Activated CD4-positive, alpha-beta T cell treated with anti-CD3 and anti-CD28 coated beads, Interleukin-10, Interleukin-2, amounts not matched to agents 100 ng/mL and 50 ng/mL, durations not matched to agents 16 hours and 8 hours (primary cell): ENCODE data around the gene SYTL1.
A peak's percentile ranks its signal among the peaks of the same experiment; 100 is the strongest.

Source experiments
- DNase-seq: peaks from one replicate; pipeline ENCODE4 v3.0.0-alpha.2; 2020

Gene SYTL1

DNA sequence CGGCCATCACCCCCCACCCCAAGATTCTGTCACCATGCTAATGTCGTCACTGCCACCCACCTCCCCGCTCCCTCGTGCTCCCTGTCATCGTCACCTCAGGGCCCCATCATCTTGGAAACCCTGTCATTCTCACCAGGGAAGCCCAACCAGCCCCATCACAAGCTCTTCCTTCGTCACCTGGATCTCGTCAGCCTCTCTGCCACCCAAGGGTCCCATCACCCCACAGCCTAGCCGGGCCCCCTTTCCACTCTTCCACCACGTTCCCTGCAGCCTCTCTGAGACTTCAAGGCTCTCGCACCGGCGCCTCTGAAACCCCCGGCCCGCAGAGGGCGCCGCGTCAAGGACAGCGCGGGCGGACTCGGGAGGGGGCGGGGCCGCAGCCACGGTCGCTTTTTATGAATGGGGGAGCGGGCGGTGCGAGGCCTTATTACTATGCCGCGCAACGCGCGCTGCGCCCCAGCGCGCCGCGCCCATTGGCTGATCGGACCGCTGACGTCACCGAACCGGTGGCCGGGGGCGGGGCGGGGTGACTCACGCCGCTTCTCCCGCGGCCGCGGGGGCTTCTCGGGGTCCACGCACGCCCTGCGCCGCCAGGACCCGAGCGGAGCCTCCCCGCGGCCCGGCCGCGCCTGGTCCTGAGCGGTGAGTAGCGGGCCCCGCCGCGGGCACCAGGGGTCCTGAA is 50.4 kb downstream of the SYTL1 start, which contains the start of gene GPR3:
GPR3 (plus strand) TSS at position 527 of the 682 bp plus-strand sequence. CDS start 1,177 bp downstream, outside the sequence.
- peak; percentile 96 for DNase-seq

DNA sequence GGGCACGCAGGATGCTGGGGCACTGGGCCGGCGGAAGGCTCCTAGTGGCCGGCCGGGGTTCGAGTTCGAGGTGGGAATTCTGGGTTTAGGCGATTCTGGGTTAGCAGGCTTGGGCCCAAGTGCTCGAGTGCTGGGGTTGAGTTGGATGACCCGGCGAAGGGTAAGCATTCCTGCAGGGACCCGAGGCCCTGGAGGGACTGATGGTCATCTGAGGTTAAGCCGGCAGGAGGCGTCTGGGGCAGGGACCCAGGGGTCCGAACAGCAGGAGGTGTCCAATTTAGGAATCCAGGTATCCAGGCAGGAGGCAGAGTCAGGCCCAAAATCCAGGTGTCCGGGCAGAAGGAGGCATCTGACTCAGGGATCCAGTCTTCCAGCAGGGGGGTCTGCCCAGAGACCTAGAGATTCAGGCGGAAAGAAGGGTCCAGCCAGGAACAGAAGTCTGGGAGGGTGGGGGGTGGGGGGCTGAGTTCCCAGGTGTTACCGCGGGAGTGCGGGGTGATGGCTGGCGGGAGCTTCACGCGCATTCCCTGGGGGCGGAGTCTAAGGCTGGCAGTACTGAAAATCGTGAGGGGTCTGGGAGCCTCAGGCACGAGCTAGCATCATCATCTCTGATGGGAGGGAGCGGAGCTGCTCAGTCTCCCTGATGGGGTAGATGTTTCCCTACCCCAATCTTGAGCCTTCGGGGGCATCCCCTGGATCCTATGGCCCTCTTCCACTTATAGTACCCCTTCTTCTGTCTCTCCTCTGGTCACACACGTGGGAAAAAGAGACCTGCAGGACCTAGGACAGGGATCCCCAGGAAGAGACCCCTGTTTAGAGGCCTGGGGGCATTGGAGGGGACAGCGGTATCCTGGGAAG is 51.2 kb downstream of the SYTL1 start:
- DNase-seq: no peak

DNA sequence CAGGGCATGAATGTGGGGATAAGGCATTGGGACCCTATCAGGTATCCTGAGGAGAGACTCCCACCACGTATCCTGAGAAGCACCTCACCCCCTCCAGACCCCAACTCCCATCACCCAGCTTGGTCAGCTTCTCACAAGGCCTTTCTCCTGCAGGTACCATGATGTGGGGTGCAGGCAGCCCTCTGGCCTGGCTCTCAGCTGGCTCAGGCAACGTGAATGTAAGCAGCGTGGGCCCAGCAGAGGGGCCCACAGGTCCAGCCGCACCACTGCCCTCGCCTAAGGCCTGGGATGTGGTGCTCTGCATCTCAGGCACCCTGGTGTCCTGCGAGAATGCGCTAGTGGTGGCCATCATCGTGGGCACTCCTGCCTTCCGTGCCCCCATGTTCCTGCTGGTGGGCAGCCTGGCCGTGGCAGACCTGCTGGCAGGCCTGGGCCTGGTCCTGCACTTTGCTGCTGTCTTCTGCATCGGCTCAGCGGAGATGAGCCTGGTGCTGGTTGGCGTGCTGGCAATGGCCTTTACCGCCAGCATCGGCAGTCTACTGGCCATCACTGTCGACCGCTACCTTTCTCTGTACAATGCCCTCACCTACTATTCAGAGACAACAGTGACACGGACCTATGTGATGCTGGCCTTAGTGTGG is 51.9 kb downstream of the SYTL1 start:
- no peak for DNase-seq

DNA sequence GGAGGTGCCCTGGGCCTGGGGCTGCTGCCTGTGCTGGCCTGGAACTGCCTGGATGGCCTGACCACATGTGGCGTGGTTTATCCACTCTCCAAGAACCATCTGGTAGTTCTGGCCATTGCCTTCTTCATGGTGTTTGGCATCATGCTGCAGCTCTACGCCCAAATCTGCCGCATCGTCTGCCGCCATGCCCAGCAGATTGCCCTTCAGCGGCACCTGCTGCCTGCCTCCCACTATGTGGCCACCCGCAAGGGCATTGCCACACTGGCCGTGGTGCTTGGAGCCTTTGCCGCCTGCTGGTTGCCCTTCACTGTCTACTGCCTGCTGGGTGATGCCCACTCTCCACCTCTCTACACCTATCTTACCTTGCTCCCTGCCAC is 52.4 kb downstream of the SYTL1 start:
- DNase-seq: no peak

DNA sequence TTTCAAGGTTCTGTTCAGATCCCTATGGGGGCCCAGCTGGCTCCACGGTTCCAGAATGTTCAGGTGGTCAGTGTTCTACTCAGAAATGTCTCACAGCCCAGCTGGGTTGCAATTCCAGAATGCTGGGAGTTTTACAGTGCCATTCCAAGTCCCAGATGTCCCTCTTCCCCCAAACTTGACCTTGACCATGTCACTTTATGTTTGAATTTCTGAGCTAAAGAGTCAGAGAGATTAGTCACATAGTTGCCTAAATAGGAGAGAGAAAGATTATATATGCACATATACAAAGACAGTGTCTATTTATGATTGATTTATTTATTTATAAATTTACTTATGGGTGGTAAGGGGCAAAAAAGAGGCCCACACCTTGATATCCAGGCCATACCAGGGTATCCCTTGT is 53.1 kb downstream of the SYTL1 start:
- no peak for DNase-seq

DNA sequence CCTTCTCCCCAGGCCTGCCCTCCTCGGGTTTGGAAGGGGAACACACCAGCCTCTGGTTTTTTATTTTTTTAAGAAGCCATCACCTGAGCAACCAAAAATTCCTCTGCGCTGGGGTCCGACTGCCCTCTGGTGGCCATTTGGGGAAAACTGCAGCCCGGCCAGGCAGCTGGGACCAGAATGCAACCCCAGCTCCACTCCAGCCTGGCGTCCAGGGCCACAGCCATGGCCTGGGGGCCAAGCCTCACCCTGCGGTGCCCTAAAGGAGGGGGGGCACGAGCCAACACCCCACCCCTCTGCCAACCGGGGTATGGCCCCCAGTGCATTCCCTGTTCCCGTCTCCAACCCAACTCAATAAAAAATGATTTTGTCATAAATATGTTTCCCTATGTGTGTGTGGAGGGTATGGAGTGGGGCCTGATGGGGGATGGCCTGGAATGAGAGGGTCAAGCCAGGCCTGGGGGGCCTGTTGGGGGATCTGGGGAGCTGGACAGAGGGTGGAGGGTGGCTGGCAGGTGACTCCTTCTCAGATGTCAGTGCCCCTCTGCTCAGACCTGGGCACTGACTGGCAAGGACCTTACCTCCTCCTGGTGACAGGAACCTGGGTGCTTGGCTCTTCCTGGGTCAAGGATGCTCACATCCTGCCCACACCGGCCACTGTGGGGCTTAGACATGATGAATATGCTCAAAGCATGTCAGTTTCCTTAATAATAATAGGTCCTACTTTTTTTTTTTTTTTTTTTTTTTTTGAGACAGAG is 53.8 kb downstream of the SYTL1 start:
- DNase-seq: peak; percentile 83

DNA sequence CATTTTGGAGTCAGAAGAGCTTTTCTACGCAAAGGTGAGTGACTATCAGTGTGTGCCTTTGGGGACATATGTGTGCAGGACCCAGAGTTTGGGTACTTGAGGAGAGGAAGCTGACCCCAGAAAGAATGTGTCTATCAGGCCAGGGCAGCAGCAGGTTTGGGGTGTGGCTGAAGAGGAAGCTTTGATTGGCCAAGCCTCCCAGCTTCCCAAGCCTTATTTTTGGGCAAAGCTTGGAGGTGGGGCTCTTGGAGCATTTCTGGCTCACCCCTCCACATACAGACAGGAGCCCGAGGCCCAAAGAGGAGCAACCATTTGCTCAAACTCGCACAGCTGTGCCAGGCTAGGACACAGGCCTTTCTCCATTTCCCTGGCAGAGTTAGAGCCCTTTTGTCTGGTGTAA is 55.3 kb downstream of the SYTL1 start:
- DNase-seq: no peak

DNA sequence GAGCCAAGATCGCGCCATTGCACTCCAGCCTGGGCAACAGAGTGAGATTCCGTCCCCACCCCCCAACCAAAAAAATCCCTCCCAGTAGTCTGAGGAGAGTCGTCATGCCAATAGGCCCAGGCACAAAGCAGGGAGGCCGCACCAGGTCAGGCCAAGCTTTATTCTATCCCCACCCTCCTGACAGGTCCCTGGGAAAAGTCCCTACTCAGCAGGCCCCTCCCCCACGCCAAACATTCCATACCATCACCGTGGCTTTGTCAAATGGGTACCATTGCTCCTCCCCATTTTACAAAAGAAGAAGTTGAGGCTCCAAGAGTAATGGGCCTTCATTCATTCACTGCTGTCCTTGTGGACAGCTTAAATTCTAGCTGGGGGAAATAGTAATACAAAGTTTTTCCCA is 55.9 kb downstream of the SYTL1 start:
- no peak for DNase-seq

DNA sequence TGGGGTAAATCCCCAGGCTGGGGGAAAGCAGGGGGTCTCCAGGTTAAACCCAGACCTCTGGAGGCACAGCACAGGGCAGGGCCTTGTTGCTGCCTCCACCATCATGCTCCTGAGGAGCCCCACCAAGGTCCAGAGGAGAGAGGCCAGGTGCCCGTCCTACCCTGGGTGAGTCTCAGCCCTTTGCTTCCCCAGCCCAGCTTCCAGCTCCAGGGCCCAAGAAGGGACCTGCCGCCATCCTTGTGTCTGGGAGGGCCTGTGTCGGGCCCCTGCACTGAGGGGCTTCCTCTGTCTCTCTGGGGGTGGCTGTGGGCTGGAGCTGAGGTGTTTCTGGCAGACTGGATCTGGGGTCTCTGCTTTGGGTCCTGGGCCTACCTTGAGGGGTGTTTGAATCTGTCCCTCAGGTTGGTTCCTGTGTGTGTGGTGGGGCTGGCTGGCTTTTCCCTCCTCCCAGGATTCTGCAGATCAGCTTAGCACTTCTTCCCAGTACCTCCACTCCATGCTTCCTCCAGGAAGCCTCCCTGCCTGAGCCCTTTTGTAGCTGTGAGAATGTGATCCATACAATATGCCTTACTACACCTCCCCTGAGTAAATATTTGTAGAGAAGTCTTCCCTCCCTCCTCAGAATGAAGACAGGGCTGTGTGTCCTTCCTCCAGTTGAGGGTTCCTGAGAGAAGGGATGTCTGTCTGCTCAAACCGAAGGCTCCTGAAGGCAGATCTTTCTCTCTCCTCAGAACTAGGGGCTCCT is 56.8 kb downstream of the SYTL1 start:
- no peak for DNase-seq

DNA sequence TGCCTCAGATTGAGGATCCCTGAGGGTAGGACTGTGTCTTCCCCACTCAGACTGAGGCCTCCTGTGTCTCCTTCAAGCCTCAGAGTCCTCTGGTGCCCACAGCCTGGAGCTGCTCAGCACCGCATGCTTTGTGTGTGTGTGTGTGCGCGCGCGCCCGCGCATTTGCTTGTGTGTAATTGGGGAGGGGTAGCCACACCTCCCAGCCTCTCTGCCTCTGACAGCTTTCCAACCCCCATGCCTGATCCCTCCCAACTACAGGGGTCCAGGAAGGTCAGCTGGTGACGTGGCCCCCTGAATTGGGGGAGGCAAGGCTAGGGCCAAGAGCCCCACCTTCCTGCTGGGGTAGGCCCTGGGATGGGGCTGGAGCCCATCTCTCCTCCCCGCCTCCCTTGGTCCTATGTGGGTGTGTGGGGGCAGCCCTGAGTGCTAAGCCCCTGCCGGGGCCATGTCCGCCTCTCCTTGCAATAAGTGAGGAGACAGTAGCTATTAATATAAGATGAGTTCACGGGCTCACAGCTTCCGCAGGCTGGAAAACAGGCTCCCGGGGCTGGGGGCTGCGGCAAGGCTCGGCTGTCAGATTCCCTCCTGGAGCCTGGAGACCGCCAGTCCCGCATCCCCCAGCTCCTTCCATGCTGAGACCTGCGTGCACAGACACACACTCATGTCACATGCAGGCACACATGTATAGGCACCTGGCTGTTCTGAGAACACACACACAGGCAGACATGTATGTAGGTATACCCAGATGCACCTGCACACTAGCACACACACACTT is 57.6 kb downstream of the SYTL1 start:
- no peak for DNase-seq

DNA sequence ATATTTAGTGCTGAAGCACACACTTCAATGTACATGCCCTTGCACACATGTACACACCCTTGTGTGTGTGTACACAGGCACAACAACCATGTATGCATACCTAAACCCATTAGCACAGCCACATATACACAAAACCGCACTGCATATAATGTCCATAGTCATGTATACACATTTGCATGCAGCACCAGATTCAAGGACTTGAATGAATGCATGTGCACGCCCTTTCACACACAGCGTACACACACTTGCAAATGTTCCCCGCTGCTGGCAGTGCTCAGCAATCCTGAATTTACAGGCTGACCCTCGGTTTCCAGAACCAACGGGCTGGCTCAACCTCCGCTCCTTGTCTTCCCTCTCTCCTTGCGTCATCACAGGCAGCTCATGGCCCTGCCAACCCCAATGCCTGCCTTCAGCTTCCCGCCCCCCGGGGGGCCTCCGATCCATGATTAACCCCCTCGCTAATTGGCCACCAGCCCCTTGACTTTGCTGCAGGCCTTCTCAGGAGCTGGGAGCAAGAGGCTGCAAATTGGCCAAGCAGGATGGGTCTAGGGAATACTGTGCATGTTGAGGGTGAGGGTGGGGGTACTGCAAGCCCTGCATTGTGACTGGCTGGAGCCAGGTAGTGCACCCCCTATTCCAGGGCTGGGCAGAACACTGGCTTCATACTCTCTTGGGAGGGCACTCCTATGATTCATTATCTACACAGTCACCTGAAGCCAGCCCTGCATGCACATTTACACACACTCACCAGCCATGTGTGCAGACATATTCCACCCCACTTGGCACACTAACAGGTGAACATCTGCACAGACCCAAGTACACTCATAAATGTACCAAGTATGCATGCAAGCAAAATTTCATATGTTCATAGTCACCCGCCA is 58.5 kb downstream of the SYTL1 start:
- DNase-seq: no peak

DNA sequence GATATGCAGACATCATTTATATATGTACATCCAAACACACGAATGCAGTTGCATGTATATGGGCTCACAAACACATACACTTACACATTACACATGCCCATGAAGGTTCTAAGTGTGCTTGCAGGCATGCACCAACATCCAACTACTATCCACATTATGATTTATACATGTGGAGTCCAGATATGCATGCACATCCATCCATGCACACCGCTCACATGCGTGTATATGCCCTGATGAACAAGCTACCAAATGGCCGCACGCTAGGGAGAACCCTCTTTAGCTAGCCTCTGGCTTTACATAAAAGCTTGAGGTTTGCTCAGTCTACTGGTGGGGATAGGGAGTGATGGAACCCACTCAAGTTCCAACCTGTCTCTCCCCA is 59.1 kb downstream of the SYTL1 start:
- DNase-seq: no peak

DNA sequence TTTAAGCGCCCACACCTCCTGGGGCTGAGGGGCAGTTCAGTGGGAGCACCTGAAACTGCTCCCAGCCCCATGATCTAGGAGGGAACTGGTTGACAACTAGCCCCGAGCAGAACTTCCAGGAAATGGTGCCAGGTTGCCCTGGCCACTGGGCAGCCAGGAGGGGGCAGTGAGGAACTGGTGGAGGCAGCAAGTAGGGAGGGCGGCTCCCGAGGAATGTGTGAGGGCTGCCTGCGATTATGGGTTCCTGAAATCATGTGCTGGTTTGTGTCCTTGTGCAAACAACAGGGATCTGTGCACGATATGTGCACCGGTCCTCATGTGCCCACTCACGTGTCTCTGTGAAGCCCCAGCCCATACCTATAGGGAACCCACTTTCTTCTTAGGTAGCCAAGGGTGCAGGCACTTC is 60.5 kb downstream of the SYTL1 start:
- no peak for DNase-seq

DNA sequence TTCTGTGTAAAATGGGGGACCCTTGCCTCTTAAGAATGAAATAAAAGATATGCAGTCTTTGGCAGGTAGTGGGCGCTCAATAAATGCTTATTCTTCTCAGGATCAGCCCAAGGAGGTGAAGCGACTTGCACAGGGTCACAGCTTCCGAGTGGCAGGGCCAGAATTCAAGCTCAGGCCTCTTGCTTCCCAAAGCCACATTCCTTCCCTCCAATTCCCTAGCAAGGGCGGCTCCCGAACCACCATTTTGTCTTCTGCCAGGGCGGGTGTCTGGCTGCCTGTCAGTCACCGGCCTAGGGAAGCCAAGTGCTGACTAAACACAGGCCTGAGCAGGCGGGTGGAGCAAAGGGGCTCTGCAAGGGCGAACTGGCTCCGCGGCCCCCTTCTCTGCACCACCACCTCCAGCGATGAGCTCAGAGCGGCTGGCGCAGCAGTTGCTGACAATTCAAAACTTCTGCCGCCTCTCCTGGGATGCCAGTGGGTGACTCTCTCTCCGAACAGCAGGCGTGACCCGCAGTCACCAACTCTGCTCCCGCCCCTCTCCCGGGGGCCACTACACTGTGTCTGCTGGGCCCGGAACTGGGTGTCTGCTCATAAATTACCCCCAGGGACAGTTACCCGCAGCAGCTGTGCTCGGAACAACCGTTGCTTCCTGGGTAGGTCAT is 61.4 kb downstream of the SYTL1 start:
- DNase-seq: peak; percentile 26
